Neural crest cell (in vitro differentiated cells): ENCODE results near the gene AUTS2. TPM values are rescaled to one million over a fixed set of nuclear protein-coding genes. Genes with fewer than 3 reads are reported as not detected.
"Not testable (repeated sequence)": the region's sequence is repeated elsewhere in the genome, so short reads cannot be mapped to it uniquely, and the experiment has no call there.

ENCODE experiments used
- DNase-seq: peaks from one replicate; pipeline ENCODE4 v3.0.0; 2021; ENCODE audit warnings: low read depth, mixed read lengths, low spot score
- H3K27ac Mint-ChIP-seq: one replicate; pipeline ENCODE4 v1.8.0; 2021; ENCODE audit warnings: mild to moderate bottlenecking, mixed read lengths; ENCODE audit not compliant: unreplicated experiment
- H3K27me3 Mint-ChIP-seq: 2 replicates; pipeline ENCODE4 v1.8.0; 2021; ENCODE audit warnings: low read depth, mild to moderate bottlenecking, mixed read lengths
- H3K36me3 Mint-ChIP-seq: 2 replicates; pipeline ENCODE4 v1.8.0; 2021; ENCODE audit warnings: low read depth, mild to moderate bottlenecking, mixed read lengths
- H3K4me1 Mint-ChIP-seq: 2 replicates; pipeline ENCODE4 v1.8.0; 2021; ENCODE audit warnings: mixed read lengths
- H3K4me3 Mint-ChIP-seq: one replicate; pipeline ENCODE4 v1.8.0; 2021; ENCODE audit warnings: mild to moderate bottlenecking, mixed read lengths
- H3K9me3 Mint-ChIP-seq: 2 replicates; pipeline ENCODE4 v1.8.0; 2021; ENCODE audit warnings: mixed read lengths
- CTCF ChIP-seq: fragments of 200-600 bp; sonication (generic); conservative IDR thresholded peaks from 2 replicates; pipeline ENCODE4 v1.5.0; 2021; ENCODE audit warnings: antibody characterized with exemption, mild to moderate bottlenecking
- total RNA-seq: library from RNA; stranded (reverse); gene quantifications from 2 replicates; pipeline ENCODE4 v1.2.1, GENCODE V29; 2021

The AUTS2 gene
- total RNA-seq, 1 donor from 2014 or later: 152 TPM

GRCh38 chr7:69782917-69783684 lies 184.8 kb downstream of the AUTS2 start:
- H3K36me3 Mint-ChIP-seq: no peaks in the 10 kb centered on the region
- H3K27me3 Mint-ChIP-seq: no peaks in the 10 kb centered on the region
- H3K4me1 Mint-ChIP-seq: peaks cover 38% of the 10 kb centered on the region
- H3K27ac Mint-ChIP-seq: no peak overlapping the region
- DNase-seq: no peak
- H3K9me3 Mint-ChIP-seq: no peaks in the 10 kb centered on the region
- no peak for TF ChIP-seq CTCF
- H3K4me3 Mint-ChIP-seq: no peak overlapping the region

- DNase-seq, H3K36me3 Mint-ChIP-seq, H3K4me3 Mint-ChIP-seq, H3K9me3 Mint-ChIP-seq, H3K27me3 Mint-ChIP-seq, H3K27ac Mint-ChIP-seq: not testable (repeated sequence)
- H3K4me1 Mint-ChIP-seq: peaks cover 56% of the 10 kb centered on the region
These were observed 187.9 kb downstream of the AUTS2 start for GRCh38 chr7:69786130-69786529.

GRCh38 chr7:69786730-69787395 lies 188.6 kb downstream of the AUTS2 start:
- Mint-ChIP-seq H3K36me3 (no peaks in the 10 kb centered on the region), H3K4me3 (no peak overlapping the region), H3K9me3 (no peaks in the 10 kb centered on the region), H3K4me1 (peaks cover 56% of the 10 kb centered on the region), H3K27ac (no peak overlapping the region), H3K27me3 (no peaks in the 10 kb centered on the region)
- no peak for DNase-seq
- no peak for TF ChIP-seq CTCF

GRCh38 chr7:69787736-69788431 lies 189.6 kb downstream of the AUTS2 start:
- no peak for TF ChIP-seq CTCF
- DNase-seq: no peak
- Mint-ChIP-seq H3K27ac (no peak overlapping the region), H3K4me1 (peaks cover 59% of the 10 kb centered on the region), H3K9me3 (no peaks in the 10 kb centered on the region), H3K27me3 (no peaks in the 10 kb centered on the region), H3K36me3 (no peaks in the 10 kb centered on the region), H3K4me3 (no peak overlapping the region)

- Mint-ChIP-seq H3K4me1 (peaks cover 53% of the 10 kb centered on the region), H3K27ac (no peak overlapping the region)
- TF ChIP-seq CTCF: no peak
These were observed 191.3 kb downstream of the AUTS2 start for GRCh38 chr7:69789563-69789962.

More at GRCh38 chr7:69789563-69789962, 191.3 kb downstream of the AUTS2 start:
- H3K4me3 Mint-ChIP-seq: no peak overlapping the region
- no peaks in the 10 kb centered on the region for H3K27me3 Mint-ChIP-seq
- H3K9me3 Mint-ChIP-seq: no peaks in the 10 kb centered on the region
- no peaks in the 10 kb centered on the region for H3K36me3 Mint-ChIP-seq
- DNase-seq: no peak
